GM21390 (cell line): ENCODE data around the gene EPM2A.
"Not testable (repeated sequence)": the region's sequence is repeated elsewhere in the genome, so short reads cannot be mapped to it uniquely, and the experiment has no call there.

Experiments
- ATAC-seq: cut with Tn5 transposase; IDR thresholded peaks from one replicate; pipeline ENCODE4 v1.9.1; 2021; ENCODE audit not compliant: unreplicated experiment

EPM2A gene

GRCh38 chr6:145731447-145731846 lies 3.9 kb downstream of the EPM2A start:
- ATAC-seq: no peak

- no peak for ATAC-seq
Observed at GRCh38 chr6:145729887-145730286, 5.4 kb downstream of the EPM2A start.

- ATAC-seq: no peak
Observed at GRCh38 chr6:145728444-145729385, 6.6 kb downstream of the EPM2A start.

GRCh38 chr6:145727817-145728388 lies 7.4 kb downstream of the EPM2A start:
- no peak for ATAC-seq

GRCh38 chr6:145725570-145725969 lies 9.8 kb downstream of the EPM2A start:
- ATAC-seq: no peak

- ATAC-seq: no peak
Observed at GRCh38 chr6:145723646-145724045, 11.7 kb downstream of the EPM2A start.

GRCh38 chr6:145722190-145722589 lies 13.1 kb downstream of the EPM2A start:
- ATAC-seq: no peak

GRCh38 chr6:145721144-145721543 lies 14.2 kb downstream of the EPM2A start:
- ATAC-seq: no peak

- no peak for ATAC-seq
Observed at GRCh38 chr6:145715426-145715825, 19.9 kb downstream of the EPM2A start.

GRCh38 chr6:145714731-145715130 lies 20.6 kb downstream of the EPM2A start:
- no peak for ATAC-seq

GRCh38 chr6:145713773-145714172 lies 21.5 kb downstream of the EPM2A start:
- ATAC-seq: no peak

- no peak for ATAC-seq
Observed at GRCh38 chr6:145711372-145711771, 23.9 kb downstream of the EPM2A start.

GRCh38 chr6:145707397-145707796 lies 27.9 kb downstream of the EPM2A start:
- no peak for ATAC-seq

- ATAC-seq: no peak
Observed at GRCh38 chr6:145705561-145705960, 29.8 kb downstream of the EPM2A start.

- ATAC-seq: no peak
Observed at GRCh38 chr6:145704143-145704781, 31.1 kb downstream of the EPM2A start.

- ATAC-seq: no peak
Observed at GRCh38 chr6:145699462-145699861, 35.9 kb downstream of the EPM2A start.

GRCh38 chr6:145697401-145697800 lies 37.9 kb downstream of the EPM2A start:
- not testable (repeated sequence) for ATAC-seq

GRCh38 chr6:145694083-145694737 lies 41.1 kb downstream of the EPM2A start:
- no peak for ATAC-seq

GRCh38 chr6:145690969-145691368 lies 44.4 kb downstream of the EPM2A start:
- no peak for ATAC-seq

GRCh38 chr6:145689529-145689928 lies 45.8 kb downstream of the EPM2A start:
- no peak for ATAC-seq

GRCh38 chr6:145688493-145688905 lies 46.8 kb downstream of the EPM2A start:
- no peak for ATAC-seq
